DMS114 treated with DMSO at 0.1 percent for 48 hours (cell line): Measurements from ENCODE around the gene ZNF415.
A peak's percentile ranks its signal among the peaks of the same experiment; 100 is the strongest.
"Not testable (repeated sequence)": the region's sequence is repeated elsewhere in the genome, so short reads cannot be mapped to it uniquely, and the experiment has no call there.

Experiments
- DNase-seq: peaks from one replicate; lab custom pipeline; 2025; ENCODE audit not compliant: unreplicated experiment; lab: John Stamatoyannopoulos, UW

Gene ZNF415

GRCh38 chr19:53102756-53103233 is 29.9 kb downstream of the ZNF415 start:
- no peak for DNase-seq

GRCh38 chr19:53102206-53102755 is 30.4 kb downstream of the ZNF415 start:
- no peak for DNase-seq

GRCh38 chr19:53101518-53101917 is 31.2 kb downstream of the ZNF415 start:
- DNase-seq = no peak

GRCh38 chr19:53098570-53098969 is 34.1 kb downstream of the ZNF415 start:
- not testable (repeated sequence) for DNase-seq

GRCh38 chr19:53096982-53097690 is 35.6 kb downstream of the ZNF415 start:
- not testable (repeated sequence) for DNase-seq

- DNase-seq = not testable (repeated sequence)
Measured at GRCh38 chr19:53096579-53096978, 36.1 kb downstream of the ZNF415 start.

GRCh38 chr19:53094754-53095575 is 37.7 kb downstream of the ZNF415 start:
- DNase-seq = no peak

GRCh38 chr19:53092723-53093122 is 40.0 kb downstream of the ZNF415 start:
- DNase-seq = no peak

GRCh38 chr19:53091413-53092254 is 41.1 kb downstream of the ZNF415 start:
- no peak for DNase-seq

- no peak for DNase-seq
Measured at GRCh38 chr19:53088091-53088490, 44.6 kb downstream of the ZNF415 start.

GRCh38 chr19:53086949-53087348 is 45.8 kb downstream of the ZNF415 start:
- DNase-seq = no peak

GRCh38 chr19:53085496-53085895 is 47.2 kb downstream of the ZNF415 start:
- no peak for DNase-seq

- DNase-seq = no peak
Measured at GRCh38 chr19:53082929-53083328, 49.8 kb downstream of the ZNF415 start.

GRCh38 chr19:53079313-53079924 is 53.3 kb downstream of the ZNF415 start:
- DNase-seq = no peak

- DNase-seq = no peak
Measured at GRCh38 chr19:53078668-53079067, 54.0 kb downstream of the ZNF415 start.

- no peak for DNase-seq
Measured at GRCh38 chr19:53076984-53077383, 55.7 kb downstream of the ZNF415 start.

GRCh38 chr19:53068834-53069233 is 63.9 kb downstream of the ZNF415 start:
- DNase-seq = no peak

- DNase-seq = no peak
Measured at GRCh38 chr19:53068199-53068598, 64.5 kb downstream of the ZNF415 start.

GRCh38 chr19:53057904-53058580 is 74.7 kb downstream of the ZNF415 start:
- peak; percentile 78 for DNase-seq
